H9 (cell line): ENCODE measurements around the gene PRR3. TPM values are rescaled to one million over a fixed set of nuclear protein-coding genes. Genes with fewer than 3 reads are reported as not detected.

ENCODE experiments used
- DNase-seq: peaks from one replicate; pipeline ENCODE4 v3.0.0-alpha.2; 2017
- H2AFZ ChIP-seq: one replicate; pipeline ENCODE4 v1.6.1; 2013; ENCODE audit warnings: mild to moderate bottlenecking, low read length, control low read depth, moderate library complexity
- H2AK5ac ChIP-seq: 2 replicates; pipeline ENCODE4 v1.6.1; 2013; ENCODE audit warnings: low read length, control low read depth, mixed read lengths; ENCODE audit not compliant: insufficient read length
- H2BK120ac ChIP-seq: one replicate; pipeline ENCODE4 v1.6.1; 2013; ENCODE audit warnings: low read depth, mild to moderate bottlenecking, low read length, control low read depth, inconsistent platforms; ENCODE audit not compliant: poor library complexity, severe bottlenecking
- H2BK12ac ChIP-seq: 2 replicates; pipeline ENCODE4 v1.6.1; 2013; ENCODE audit warnings: low read length, control low read depth, mixed read lengths, low read depth; ENCODE audit not compliant: insufficient read length
- H2BK15ac ChIP-seq: 2 replicates; pipeline ENCODE4 v1.6.1; 2013; ENCODE audit warnings: low read depth, low read length, control low read depth
- H2BK20ac ChIP-seq: one replicate; pipeline ENCODE4 v1.6.1; 2013; ENCODE audit warnings: low read depth, mild to moderate bottlenecking, low read length, control low read depth, inconsistent platforms; ENCODE audit not compliant: poor library complexity, severe bottlenecking
- H2BK5ac ChIP-seq: 2 replicates; pipeline ENCODE4 v1.6.1; 2013; ENCODE audit warnings: low read length, control low read depth, mixed read lengths; ENCODE audit not compliant: insufficient read length
- H3K14ac ChIP-seq: 2 replicates; pipeline ENCODE4 v1.6.1; 2013; ENCODE audit warnings: low read length, control low read depth; ENCODE audit not compliant: insufficient read depth
- H3K18ac ChIP-seq: 2 replicates; pipeline ENCODE4 v1.6.1; 2013; ENCODE audit warnings: low read depth, mild to moderate bottlenecking, mixed read lengths, low read length, control low read depth; ENCODE audit not compliant: insufficient read length
- H3K23ac ChIP-seq: 2 replicates; pipeline ENCODE4 v1.6.1; 2013; ENCODE audit warnings: low read length, control low read depth, mixed read lengths, low read depth; ENCODE audit not compliant: insufficient read length
- H3K23me2 ChIP-seq: 2 replicates; pipeline ENCODE4 v1.6.1; 2013; ENCODE audit warnings: low read depth, mild to moderate bottlenecking, mixed read lengths, low read length, control low read depth; ENCODE audit not compliant: insufficient read length, poor library complexity, severe bottlenecking
- H3K27ac ChIP-seq: 2 replicates; pipeline ENCODE4 v1.5.1; 2013; ENCODE audit warnings: low read length, control low read depth, mixed read lengths, low read depth; ENCODE audit not compliant: insufficient read length
- H3K27me3 ChIP-seq: 2 replicates; pipeline ENCODE4 v1.6.1; 2013; ENCODE audit warnings: low read length, control low read depth, inconsistent platforms; ENCODE audit not compliant: insufficient read depth
- H3K4ac ChIP-seq: 2 replicates; pipeline ENCODE4 v1.6.1; 2013; ENCODE audit warnings: low read depth, mild to moderate bottlenecking, control low read depth, inconsistent platforms, low read length, moderate library complexity
- H3K4me1 ChIP-seq: 2 replicates; pipeline ENCODE4 v1.6.1; 2013; ENCODE audit warnings: low read length, control low read depth, inconsistent platforms; ENCODE audit not compliant: insufficient read depth
- H3K4me2 ChIP-seq: 2 replicates; pipeline ENCODE4 v1.6.1; 2013; ENCODE audit warnings: low read length, control low read depth, mixed read lengths; ENCODE audit not compliant: insufficient read length, insufficient read depth
- H3K56ac ChIP-seq: 2 replicates; pipeline ENCODE4 v1.6.1; 2013; ENCODE audit warnings: low read depth, mild to moderate bottlenecking, mixed read lengths, low read length, control low read depth; ENCODE audit not compliant: insufficient read length
- H3K79me1 ChIP-seq: 2 replicates; pipeline ENCODE4 v1.6.1; 2013; ENCODE audit warnings: low read depth, mild to moderate bottlenecking, moderate library complexity, low read length, control low read depth, inconsistent platforms; ENCODE audit not compliant: insufficient read depth, poor library complexity, severe bottlenecking
- H3K79me2 ChIP-seq: 2 replicates; pipeline ENCODE4 v1.6.1; 2013; ENCODE audit warnings: low read length, control low read depth, inconsistent platforms; ENCODE audit not compliant: insufficient read depth
- H3K9ac ChIP-seq: 2 replicates; pipeline ENCODE4 v1.6.1; 2013; ENCODE audit warnings: low read length, control low read depth, mixed read lengths; ENCODE audit not compliant: insufficient read length; ENCODE audit errors: extremely low read depth
- H3K9me3 ChIP-seq: one replicate; pipeline ENCODE4 v1.6.1; 2013; ENCODE audit warnings: low read depth, low read length, inconsistent platforms; ENCODE audit not compliant: control insufficient read depth
- H3T11ph ChIP-seq: one replicate; pipeline ENCODE4 v1.6.1; 2013; ENCODE audit warnings: mild to moderate bottlenecking, low read length, control low read depth, inconsistent platforms
- H4K20me1 ChIP-seq: one replicate; pipeline ENCODE4 v1.6.1; 2013; ENCODE audit not compliant: control insufficient read depth, insufficient read length, insufficient read depth
- H4K5ac ChIP-seq: 2 replicates; pipeline ENCODE4 v1.6.1; 2013; ENCODE audit warnings: low read depth, mild to moderate bottlenecking, mixed read lengths, low read length, control low read depth; ENCODE audit not compliant: insufficient read length
- H4K8ac ChIP-seq: replicated peaks from 2 replicates; pipeline ENCODE4 v1.6.1; 2013; ENCODE audit warnings: low read length, control low read depth, mixed read lengths, low read depth; ENCODE audit not compliant: insufficient read length
- H4K91ac ChIP-seq: 2 replicates; pipeline ENCODE4 v1.6.1; 2013; ENCODE audit warnings: low read depth, mild to moderate bottlenecking, moderate library complexity, mixed read lengths, low read length, control low read depth; ENCODE audit not compliant: insufficient read length
- H3K27ac Mint-ChIP-seq, 3 experiments: 2 replicates in 2 of 3; 3 replicates in 1 of 3; pipeline ENCODE4 v1.8.0; 2020 to 2021; ENCODE audit warnings: mixed read lengths in 3 of 3, mild to moderate bottlenecking in 1 of 3, moderate library complexity in 1 of 3
- H3K27me3 Mint-ChIP-seq: 2 replicates; pipeline ENCODE4 v1.8.0; 2021; ENCODE audit warnings: low read depth, mild to moderate bottlenecking, moderate library complexity, mixed read lengths
- H3K36me3 Mint-ChIP-seq, 3 experiments: 2 replicates in 2 of 3; 3 replicates in 1 of 3; pipeline ENCODE4 v1.8.0; 2020 to 2021; ENCODE audit warnings: low read depth in 3 of 3, mixed read lengths in 3 of 3; ENCODE audit not compliant: insufficient read depth in 1 of 3
- H3K4me1 Mint-ChIP-seq, 2 experiments: 2 replicates each; pipeline ENCODE4 v1.8.0; 2020; ENCODE audit warnings: mixed read lengths in 2 of 2
- H3K4me3 Mint-ChIP-seq, 2 experiments: 2 replicates in 1 of 2; 3 replicates in 1 of 2; pipeline ENCODE4 v1.8.0; 2020 to 2021; ENCODE audit warnings: mild to moderate bottlenecking in 2 of 2, mixed read lengths in 2 of 2, moderate library complexity in 1 of 2
- H3K9me3 Mint-ChIP-seq, 2 experiments: 2 replicates in 1 of 2; 3 replicates in 1 of 2; pipeline ENCODE4 v1.8.0; 2020; ENCODE audit warnings: mild to moderate bottlenecking in 2 of 2, mixed read lengths in 2 of 2, moderate library complexity in 1 of 2
- WGBS: extraction: QIAGEN DNeasy Blood & Tissue Kit; methylation state at CpG from one replicate; pipeline ENCODE4 v1.1.7; 2013; ENCODE audit warnings: missing lambda C conversion rate, low lambda C conversion rate, mixed read lengths; ENCODE audit not compliant: insufficient read length; ENCODE audit errors: extremely low coverage; 5-methylcytosine and 5-hydroxymethylcytosine counted together
- total RNA-seq: library from RNA; stranded (reverse); gene quantifications from 2 replicates; pipeline ENCODE4 v1.2.1, GENCODE V29; 2021
- TF ChIP-seq, protein P1 (sequence below): fragments of 200-600 bp; sonication (generic); conservative IDR thresholded peaks from 3 replicates; pipeline ENCODE4 v1.8.0; 2021; ENCODE audit warnings: antibody characterized with exemption, mild to moderate bottlenecking

The PRR3 gene
- total RNA-seq, 1 experiment from 2014 or later, result 17.0 TPM

GRCh38 chr6:30542915-30543314 is 14.2 kb upstream of the PRR3 start:
- H3K23me2 ChIP-seq, result no peaks in the 10 kb centered on the region
- no CpG with 5 or more reads among the region's 1 CpG for WGBS
- H3K9ac ChIP-seq, result no peak overlapping the region
- H3K4me1 Mint-ChIP-seq, result peaks cover 10% of the 10 kb centered on the region in 2 experiments
- TF ChIP-seq, protein P1, sequence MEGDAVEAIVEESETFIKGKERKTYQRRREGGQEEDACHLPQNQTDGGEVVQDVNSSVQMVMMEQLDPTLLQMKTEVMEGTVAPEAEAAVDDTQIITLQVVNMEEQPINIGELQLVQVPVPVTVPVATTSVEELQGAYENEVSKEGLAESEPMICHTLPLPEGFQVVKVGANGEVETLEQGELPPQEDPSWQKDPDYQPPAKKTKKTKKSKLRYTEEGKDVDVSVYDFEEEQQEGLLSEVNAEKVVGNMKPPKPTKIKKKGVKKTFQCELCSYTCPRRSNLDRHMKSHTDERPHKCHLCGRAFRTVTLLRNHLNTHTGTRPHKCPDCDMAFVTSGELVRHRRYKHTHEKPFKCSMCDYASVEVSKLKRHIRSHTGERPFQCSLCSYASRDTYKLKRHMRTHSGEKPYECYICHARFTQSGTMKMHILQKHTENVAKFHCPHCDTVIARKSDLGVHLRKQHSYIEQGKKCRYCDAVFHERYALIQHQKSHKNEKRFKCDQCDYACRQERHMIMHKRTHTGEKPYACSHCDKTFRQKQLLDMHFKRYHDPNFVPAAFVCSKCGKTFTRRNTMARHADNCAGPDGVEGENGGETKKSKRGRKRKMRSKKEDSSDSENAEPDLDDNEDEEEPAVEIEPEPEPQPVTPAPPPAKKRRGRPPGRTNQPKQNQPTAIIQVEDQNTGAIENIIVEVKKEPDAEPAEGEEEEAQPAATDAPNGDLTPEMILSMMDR, result no peak
- H2AK5ac ChIP-seq, result no peak overlapping the region
- H3K36me3 Mint-ChIP-seq, result peaks cover 1 to 24% (median 10%) of the 10 kb centered on the region in 3 experiments; a peak in 5 of 7 replicates
- no peak overlapping the region for H2AFZ ChIP-seq
- H2BK5ac ChIP-seq, result no peak overlapping the region
- no peak overlapping the region for H4K8ac ChIP-seq
- H2BK20ac ChIP-seq, result no peak overlapping the region
- H4K5ac ChIP-seq, result no peak overlapping the region
- H2BK12ac ChIP-seq, result no peak overlapping the region
- H3K4me2 ChIP-seq, result no peak overlapping the region
- no peaks in the 10 kb centered on the region; a peak in 1 of 5 replicates for H3K9me3 Mint-ChIP-seq
- no peak overlapping the region for H3K27ac ChIP-seq
- H3K27me3 Mint-ChIP-seq, result no peaks in the 10 kb centered on the region; the same call in 1 of the 2 replicates
- H3K56ac ChIP-seq, result no peak overlapping the region
- no peak for DNase-seq
- no peaks in the 10 kb centered on the region for H3K27me3 ChIP-seq
- H2BK120ac ChIP-seq, result no peak overlapping the region
- 0 out of 2 replicates have a peak, but pooled peaks cover 3% of the 10 kb centered on the region for H3K4me1 ChIP-seq
- no peaks in the 10 kb centered on the region for H3K9me3 ChIP-seq
- no peak overlapping the region for H3K23ac ChIP-seq
- H3K4me3 Mint-ChIP-seq, result no peak overlapping the region
- H3K4ac ChIP-seq, result no peak overlapping the region
- H4K91ac ChIP-seq, result no peak overlapping the region
- H2BK15ac ChIP-seq, result no peak overlapping the region
- H3K79me1 ChIP-seq, result no peaks in the 10 kb centered on the region
- H3T11ph ChIP-seq, result no peak overlapping the region
- no peaks in the 10 kb centered on the region for H4K20me1 ChIP-seq
- no peak overlapping the region for H3K14ac ChIP-seq
- no peak overlapping the region for H3K18ac ChIP-seq
- H3K79me2 ChIP-seq, result no peaks in the 10 kb centered on the region
- no peak overlapping the region for H3K27ac Mint-ChIP-seq
